Glomerular endothelial cell (primary cell): ENCODE results near the gene SIRT3. TPM values are rescaled to one million over a fixed set of nuclear protein-coding genes. Genes with fewer than 3 reads are reported as not detected.
"Not testable (repeated sequence)": the region's sequence is repeated elsewhere in the genome, so short reads cannot be mapped to it uniquely, and the experiment has no call there.

ENCODE experiments used
- DNase-seq: peaks from one replicate; pipeline ENCODE4 v3.0.0-alpha.2; 2011; ENCODE audit warnings: low read depth, low spot score; ENCODE audit errors: extremely low read depth
- total RNA-seq: library from RNA; depleted of rRNA; stranded (reverse); fragments of >200 nt; gene quantifications from 2 replicates; pipeline ENCODE4 v1.2.3, GENCODE V29; 2015

Gene SIRT3
- total RNA-seq, 1 donor from 2014 or later: 15.3 TPM

- no peak for DNase-seq
Measured at GRCh38 chr11:271319-271715, 35.2 kb upstream of the SIRT3 start.

GRCh38 chr11:270451-271318 is 34.5 kb upstream of the SIRT3 start:
- no peak for DNase-seq

- no peak for DNase-seq
Measured at GRCh38 chr11:269146-269890, 33.2 kb upstream of the SIRT3 start.

DNA sequence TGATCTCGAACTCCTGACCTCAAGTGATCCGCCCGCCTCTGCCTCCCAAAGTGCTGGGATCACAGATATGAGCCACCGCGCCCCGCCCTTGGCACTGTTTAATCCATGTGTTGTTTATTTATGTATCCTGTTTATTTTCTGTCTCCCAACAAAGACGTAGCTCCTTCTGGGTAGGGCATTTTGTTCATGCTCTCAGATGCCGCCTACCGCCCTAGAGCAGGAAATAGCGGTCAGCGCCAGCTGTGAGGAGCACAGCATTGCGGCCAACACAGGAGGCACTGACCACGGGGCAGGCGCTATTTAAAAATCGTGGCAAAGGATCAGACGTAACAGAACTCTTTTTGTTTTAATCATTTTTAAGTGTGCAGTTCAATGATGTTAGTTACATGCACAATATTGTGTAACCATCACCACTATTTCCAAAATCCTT is 32.6 kb upstream of the SIRT3 start:
- DNase-seq: not testable (repeated sequence)

- no peak for DNase-seq
Measured at GRCh38 chr11:267491-267994, 31.4 kb upstream of the SIRT3 start.

DNA sequence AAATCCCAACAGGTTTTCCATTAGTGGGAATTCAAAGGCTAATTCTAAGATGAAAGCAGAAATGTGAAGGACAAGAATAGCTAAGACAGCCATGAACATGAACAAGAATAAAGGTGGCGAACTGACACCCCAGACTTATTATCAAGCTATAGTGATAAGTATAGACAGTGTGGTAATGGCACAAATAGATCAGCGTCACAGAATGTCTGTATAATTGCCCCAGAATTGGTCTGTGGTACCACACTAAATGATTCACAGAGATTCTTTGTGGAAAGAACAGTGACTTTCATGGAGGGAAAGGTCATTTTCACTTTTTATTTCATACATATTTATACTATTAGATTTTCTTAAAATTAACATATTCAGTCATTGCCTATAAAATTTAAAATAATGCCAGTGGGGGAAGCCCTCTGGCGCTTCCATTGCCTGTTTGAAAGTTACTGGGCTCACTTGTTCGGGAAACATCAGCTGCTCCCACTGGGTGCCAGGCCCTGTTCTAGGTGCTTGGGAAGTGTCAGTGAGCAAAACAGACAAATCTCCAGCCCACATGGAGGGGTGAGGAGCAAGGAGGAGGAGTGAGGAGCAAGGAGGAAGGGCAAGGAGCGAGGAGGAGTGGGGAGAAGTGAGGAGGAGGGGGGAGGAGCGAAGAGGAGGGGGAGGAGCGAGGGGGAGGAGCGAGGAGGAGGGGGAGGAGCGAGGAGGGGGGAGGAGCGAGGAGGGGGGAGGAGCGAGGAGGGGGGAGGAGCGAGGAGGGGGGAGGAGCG is 30.7 kb upstream of the SIRT3 start:
- no peak for DNase-seq

DNA sequence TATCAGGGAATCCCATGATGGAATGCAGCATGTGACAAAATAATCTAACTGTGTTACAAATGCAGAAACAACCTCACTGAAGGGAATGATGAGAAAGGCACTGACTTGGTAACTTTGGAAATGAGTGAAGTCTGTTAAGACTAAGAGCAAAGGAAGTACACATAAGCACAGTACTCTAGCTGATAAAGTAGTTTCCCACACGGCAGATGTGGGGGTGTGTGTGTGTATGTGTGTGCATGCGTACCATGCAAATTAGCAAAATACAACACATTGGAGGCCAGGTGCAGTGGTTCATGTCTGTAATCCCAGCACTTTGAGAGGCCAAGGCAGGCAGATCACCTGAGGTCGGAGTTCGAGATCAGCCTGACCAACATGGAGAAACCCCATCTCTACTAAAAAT is 25.5 kb upstream of the SIRT3 start:
- DNase-seq: no peak

- DNase-seq: no peak
Measured at GRCh38 chr11:259413-259812, 23.3 kb upstream of the SIRT3 start.

DNA sequence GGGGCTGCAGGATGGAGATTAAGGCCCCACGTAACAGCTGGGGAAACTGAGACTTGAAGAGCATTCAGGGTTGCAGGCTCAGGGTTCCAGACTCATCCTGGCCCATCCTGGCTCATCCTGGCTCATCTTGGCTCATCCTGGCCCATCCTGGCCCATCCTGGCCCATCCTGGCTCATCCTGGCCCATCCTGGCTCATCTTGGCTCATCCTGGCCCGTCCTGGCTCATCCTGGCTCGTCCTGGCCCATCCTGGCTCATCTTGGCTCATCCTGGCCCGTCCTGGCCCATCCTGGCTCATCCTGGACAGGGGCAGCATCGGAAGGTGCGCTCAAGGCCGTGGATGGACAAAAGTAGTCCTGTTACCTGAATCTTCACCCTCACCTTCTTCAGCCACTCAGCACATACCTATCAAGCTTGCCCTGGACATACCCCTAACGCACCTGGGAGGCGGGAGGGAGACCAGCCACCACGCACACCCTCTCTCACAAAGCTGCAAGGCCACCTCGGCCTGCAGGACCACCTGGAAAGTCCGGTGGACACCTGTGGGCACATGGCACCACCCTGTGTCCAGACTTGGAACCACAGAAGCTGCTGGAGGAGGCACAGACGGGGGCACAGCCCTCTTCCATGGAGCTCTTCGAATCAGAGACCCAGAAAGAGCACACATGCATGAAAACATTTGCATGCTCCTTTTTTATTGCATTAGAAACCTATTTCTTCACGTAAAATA is 21.8 kb upstream of the SIRT3 start:
- DNase-seq: no peak

GRCh38 chr11:256952-257737 is 21.0 kb upstream of the SIRT3 start:
- no peak for DNase-seq

DNA sequence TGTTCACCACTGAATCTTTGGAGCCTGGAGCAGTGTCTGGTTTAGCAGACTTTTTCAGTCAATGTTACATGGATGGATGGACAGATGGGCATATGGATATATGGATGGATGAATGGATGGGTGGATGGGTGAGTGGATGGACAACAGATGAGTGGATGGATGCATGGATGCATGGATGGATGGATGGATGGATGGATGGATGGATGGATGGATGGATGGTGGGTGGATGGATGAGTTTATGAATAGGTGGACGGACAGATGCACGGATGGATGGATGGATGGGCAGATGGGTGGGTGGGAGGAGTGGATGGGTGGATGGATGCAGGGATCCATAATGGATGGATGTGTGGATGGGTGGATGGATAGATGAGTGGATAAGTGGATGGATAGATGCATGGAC is 19.7 kb upstream of the SIRT3 start:
- DNase-seq: no peak

DNA sequence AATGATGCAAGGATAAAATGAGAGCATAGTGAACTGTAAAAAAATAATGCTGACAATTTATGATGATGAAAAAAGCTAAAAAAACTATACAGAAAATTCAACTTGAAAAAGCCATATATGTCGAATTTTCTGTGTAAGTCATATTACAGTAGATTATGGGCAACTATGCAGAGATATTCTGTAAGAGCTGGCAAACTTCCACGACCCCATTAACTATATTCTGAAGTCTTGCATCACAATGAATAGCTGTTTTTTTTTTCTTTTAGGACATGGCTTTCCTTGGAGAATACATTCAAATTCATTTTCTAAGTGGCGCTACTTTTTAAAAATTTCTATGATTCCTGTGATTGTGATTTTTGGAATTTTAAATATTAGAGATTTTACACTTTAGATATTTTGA is 19.0 kb upstream of the SIRT3 start:
- DNase-seq: no peak

DNA sequence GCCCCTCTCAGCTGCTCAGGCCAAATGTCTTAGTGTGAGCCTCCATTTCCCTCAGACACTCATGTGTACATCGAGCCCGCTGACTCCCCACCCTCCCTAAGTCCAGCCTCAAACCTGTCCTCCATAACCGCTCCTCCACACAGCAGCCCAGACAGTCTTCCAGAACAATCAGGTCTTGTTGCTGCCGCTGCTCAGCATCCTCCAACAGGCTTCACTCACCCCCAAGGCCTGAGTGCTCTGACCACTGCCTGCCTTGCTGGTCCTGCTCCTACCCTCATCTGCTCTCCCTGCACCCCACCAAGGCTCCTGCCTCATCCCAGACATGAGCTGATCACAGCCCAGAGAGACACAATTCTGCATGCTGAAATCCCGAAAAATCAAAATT is 17.7 kb upstream of the SIRT3 start:
- DNase-seq: no peak

- no peak for DNase-seq
Measured at GRCh38 chr11:253160-253885, 17.2 kb upstream of the SIRT3 start.

- no peak for DNase-seq
Measured at GRCh38 chr11:252666-253065, 16.5 kb upstream of the SIRT3 start.

GRCh38 chr11:251550-251949 is 15.4 kb upstream of the SIRT3 start:
- DNase-seq: no peak

- DNase-seq: no peak
Measured at GRCh38 chr11:250740-251299, 14.7 kb upstream of the SIRT3 start.

GRCh38 chr11:250274-250673 is 14.1 kb upstream of the SIRT3 start:
- no peak for DNase-seq

DNA sequence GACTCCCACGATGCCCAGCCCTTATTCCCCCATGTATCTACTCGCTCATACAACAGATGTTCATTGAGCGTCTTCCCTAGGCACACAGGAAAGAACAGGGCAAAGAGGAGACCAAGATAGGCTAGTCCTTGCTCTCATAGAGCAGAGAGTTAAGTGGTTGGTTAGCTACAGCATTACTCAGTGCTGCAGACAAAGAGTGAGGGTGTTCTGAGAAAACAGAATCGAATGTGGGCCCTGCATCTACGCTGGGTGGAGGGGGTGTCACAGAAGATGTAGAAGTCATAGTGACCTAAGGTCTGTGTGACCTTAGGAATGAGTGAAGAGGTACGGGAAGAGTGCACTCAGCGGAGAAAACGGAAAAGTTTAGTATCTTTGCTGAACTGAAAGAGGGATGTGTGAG is 12.9 kb upstream of the SIRT3 start:
- no peak for DNase-seq
